ENCODE data around the gene VGLL1.
A peak's percentile ranks its signal among the peaks of the same experiment; 100 is the strongest.

VGLL1 gene

DNA sequence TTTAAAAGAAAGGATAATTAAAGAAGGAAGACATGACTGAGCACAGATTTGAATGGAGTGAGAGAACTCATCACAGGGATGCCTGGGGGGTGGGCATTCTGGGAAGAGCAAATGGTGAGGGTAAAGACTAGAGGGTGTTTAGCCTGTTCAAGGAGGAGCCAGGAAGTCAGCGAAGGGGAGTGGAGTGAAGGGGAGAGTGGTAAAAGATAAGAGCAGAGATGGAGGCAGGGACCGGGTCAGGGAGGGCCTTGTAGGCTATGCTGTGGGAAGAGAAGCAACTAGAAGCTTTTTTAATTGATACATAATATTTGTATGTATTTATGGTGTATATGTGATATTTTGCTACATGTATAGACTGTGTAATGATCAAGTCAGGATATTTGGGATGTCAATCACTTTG is 2.2 kb upstream of the VGLL1 start:
- TF ChIP-seq, protein P1, sequence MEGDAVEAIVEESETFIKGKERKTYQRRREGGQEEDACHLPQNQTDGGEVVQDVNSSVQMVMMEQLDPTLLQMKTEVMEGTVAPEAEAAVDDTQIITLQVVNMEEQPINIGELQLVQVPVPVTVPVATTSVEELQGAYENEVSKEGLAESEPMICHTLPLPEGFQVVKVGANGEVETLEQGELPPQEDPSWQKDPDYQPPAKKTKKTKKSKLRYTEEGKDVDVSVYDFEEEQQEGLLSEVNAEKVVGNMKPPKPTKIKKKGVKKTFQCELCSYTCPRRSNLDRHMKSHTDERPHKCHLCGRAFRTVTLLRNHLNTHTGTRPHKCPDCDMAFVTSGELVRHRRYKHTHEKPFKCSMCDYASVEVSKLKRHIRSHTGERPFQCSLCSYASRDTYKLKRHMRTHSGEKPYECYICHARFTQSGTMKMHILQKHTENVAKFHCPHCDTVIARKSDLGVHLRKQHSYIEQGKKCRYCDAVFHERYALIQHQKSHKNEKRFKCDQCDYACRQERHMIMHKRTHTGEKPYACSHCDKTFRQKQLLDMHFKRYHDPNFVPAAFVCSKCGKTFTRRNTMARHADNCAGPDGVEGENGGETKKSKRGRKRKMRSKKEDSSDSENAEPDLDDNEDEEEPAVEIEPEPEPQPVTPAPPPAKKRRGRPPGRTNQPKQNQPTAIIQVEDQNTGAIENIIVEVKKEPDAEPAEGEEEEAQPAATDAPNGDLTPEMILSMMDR (conservative IDR thresholded peaks at IDR 0.05; ENCODE audit: low read depth, low read length), result no peak
- H3K4me3 ChIP-seq (ENCODE audit: low read depth, low read length), result no peak overlapping the region
- no peak for DNase-seq (ENCODE audit: low read depth)

DNA sequence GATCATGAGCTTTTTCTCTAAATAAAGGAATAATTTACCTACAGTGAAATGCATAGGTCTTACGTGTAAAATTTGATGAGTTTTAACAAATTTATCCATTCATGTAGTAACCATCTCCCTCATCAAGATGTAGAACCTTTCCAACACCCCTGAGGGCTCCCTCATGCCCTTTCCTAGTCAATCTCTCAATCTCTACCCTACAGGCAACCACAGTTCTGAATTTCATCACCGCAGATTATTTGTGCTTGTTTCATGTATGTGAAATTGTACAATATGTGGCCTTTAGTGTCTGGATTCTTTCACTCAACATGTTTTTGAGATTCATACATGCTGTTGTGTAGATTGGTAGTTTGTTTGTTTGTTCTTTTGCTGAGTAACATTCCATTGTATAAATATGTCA is 2.1 kb downstream of the VGLL1 start:
- H3K4me3 ChIP-seq (ENCODE audit: low read depth, low read length), result no peak overlapping the region
- TF ChIP-seq, protein P1 (conservative IDR thresholded peaks at IDR 0.05; ENCODE audit: low read depth, low read length), result no peak
- DNase-seq (ENCODE audit: low read depth), result no peak

DNA sequence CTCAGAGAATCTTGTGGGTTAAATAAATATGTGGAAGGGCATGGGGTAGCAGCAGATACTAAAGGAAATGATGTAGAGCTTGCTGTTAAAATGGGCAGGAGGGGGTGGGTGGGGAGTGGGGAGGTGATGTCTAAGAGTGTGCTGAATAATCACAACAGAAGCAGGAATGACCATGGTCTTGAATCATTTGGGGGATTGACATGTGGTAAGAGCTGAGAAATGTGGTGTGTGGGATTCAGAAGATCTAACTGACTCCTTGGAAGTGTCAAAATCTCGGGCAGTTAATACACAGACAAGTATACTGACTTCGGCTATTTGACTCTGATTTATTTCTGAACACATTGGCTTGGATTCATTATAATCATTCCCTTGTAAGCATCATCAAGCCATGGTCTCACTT is 6.8 kb downstream of the VGLL1 start:
- H3K4me3 ChIP-seq (ENCODE audit: low read depth, low read length), result no peak overlapping the region

DNA sequence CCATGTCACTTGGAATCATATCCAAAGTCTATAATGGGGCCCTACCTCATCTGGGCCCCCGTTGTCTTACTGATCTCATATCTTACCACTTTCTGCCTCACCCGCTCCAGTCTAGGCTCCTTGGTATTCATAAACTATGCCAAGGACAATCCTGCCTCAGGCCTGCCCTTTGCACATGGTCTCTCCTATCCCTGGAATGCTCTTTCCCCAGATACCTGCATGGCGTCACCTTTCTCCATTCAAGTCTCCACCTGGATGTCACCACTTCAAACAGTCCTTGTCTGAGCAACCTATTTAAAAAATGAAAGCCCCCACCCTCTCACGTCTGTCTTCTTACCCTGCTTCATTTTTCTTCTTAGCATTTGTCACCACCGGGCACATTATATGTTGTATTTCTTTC is 8.2 kb downstream of the VGLL1 start:
- DNase-seq (ENCODE audit: low read depth), result no peak
- TF ChIP-seq, protein P1 (conservative IDR thresholded peaks at IDR 0.05; ENCODE audit: low read depth, low read length), result no peak
- no peak overlapping the region for H3K4me3 ChIP-seq (ENCODE audit: low read depth, low read length)

More for the DNA sequence above, 6.8 kb downstream of the VGLL1 start:
- DNase-seq (ENCODE audit: low read depth), result no peak
- TF ChIP-seq, protein P1 (conservative IDR thresholded peaks at IDR 0.05; ENCODE audit: low read depth, low read length), result no peak

DNA sequence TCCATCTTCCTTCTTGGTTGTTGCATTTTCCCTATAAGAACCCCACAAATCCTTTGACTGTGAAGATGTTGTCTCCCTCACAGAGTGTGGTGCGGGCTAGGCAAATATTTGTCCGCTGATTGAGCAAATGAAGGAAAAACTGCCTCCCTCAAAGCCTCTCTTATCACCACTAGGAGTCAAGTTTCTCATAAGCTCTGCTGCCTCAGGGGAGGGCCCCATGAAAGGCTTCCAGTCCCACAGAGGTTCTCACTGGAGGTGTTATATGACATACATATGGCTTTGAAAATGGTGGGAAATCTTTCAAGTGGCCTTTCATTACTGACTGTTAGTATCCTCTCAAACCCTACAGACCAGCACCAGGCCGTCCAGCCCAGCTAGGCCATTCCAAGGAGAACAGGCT is 9.3 kb downstream of the VGLL1 start:
- H3K4me3 ChIP-seq (ENCODE audit: low read depth, low read length), result no peak overlapping the region
- peak; percentile 28 for DNase-seq (ENCODE audit: low read depth)
- TF ChIP-seq, protein P1 (conservative IDR thresholded peaks at IDR 0.05; ENCODE audit: low read depth, low read length), result no peak

DNA sequence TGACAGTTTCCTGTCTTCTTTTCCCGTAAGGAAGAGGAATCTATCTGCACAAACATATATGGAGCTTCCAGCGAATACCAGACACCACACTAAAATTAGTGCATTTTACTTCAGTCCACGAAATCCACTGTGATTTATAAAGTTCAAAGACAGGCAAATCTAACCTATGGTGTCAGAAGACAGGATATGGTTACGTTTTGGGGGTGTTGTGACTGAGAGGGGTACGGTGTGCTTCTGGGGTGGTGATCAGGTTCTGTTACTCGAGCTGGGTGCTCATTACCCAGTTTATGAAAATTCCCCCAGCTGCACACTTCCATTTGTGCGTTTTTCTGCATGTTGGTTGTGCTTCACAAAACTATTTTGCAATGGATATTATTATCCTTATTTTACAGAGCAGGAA is 10.3 kb downstream of the VGLL1 start:
- no peak for DNase-seq (ENCODE audit: low read depth)

DNA sequence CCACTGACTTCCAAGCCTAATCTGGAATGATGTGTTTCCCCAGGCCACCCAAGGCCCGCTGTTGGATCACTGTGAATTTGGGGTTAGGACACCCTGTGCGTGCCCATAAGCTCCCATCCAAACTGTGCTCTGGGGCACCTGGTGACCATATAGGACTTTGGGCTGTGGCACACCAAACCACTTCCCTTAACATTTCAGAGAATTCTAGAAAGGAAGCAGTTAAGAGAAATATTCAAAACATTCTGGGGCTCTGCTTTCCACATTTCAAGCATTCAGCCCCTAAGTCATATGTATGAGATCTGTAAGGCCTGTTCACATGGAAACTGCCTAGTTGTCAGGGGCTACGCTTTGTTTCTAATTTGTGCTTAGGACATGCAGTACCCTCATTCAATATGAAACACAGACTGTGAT is 14.4 kb downstream of the VGLL1 start:
- TF ChIP-seq, protein P1 (conservative IDR thresholded peaks at IDR 0.05; ENCODE audit: low read depth, low read length), result no peak
- H3K4me3 ChIP-seq (ENCODE audit: low read depth, low read length), result no peak overlapping the region
- no peak for DNase-seq (ENCODE audit: low read depth)

More for the DNA sequence above, 10.3 kb downstream of the VGLL1 start:
- no peak overlapping the region for H3K4me3 ChIP-seq (ENCODE audit: low read depth, low read length)
- TF ChIP-seq, protein P1 (conservative IDR thresholded peaks at IDR 0.05; ENCODE audit: low read depth, low read length), result no peak

Measured in choroid plexus epithelial cell (primary cell).